Subcutaneous adipose tissue (tissue), 4 donors: Measurements from ENCODE around the gene RAB25. TPM values are rescaled to one million over a fixed set of nuclear protein-coding genes. Genes with fewer than 3 reads are reported as not detected.

Source experiments
- total RNA-seq, 4 donors: library from RNA; depleted of rRNA; stranded (reverse); fragments of >200 nt; gene quantifications; one replicate each; pipeline ENCODE4 v1.1.0, GENCODE V29; 2016
- TF ChIP-seq, protein P1 (sequence below): fragments of 450-650 bp; IDR thresholded peaks from one replicate; pipeline ENCODE4 v1.5.1; 2016; ENCODE audit warnings: low read depth, mild to moderate bottlenecking, control low read depth, antibody characterized with exemption, moderate library complexity

Gene RAB25
- total RNA-seq, 4 donors from 2014 or later, result not detected

GRCh38 chr1:156070548-156070947, 9.6 kb downstream of the RAB25 start:
- TF ChIP-seq, protein P1, sequence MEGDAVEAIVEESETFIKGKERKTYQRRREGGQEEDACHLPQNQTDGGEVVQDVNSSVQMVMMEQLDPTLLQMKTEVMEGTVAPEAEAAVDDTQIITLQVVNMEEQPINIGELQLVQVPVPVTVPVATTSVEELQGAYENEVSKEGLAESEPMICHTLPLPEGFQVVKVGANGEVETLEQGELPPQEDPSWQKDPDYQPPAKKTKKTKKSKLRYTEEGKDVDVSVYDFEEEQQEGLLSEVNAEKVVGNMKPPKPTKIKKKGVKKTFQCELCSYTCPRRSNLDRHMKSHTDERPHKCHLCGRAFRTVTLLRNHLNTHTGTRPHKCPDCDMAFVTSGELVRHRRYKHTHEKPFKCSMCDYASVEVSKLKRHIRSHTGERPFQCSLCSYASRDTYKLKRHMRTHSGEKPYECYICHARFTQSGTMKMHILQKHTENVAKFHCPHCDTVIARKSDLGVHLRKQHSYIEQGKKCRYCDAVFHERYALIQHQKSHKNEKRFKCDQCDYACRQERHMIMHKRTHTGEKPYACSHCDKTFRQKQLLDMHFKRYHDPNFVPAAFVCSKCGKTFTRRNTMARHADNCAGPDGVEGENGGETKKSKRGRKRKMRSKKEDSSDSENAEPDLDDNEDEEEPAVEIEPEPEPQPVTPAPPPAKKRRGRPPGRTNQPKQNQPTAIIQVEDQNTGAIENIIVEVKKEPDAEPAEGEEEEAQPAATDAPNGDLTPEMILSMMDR, result no peak

- TF ChIP-seq, protein P1, result no peak
Observed at GRCh38 chr1:156072251-156072650, 11.3 kb downstream of the RAB25 start.

DNA sequence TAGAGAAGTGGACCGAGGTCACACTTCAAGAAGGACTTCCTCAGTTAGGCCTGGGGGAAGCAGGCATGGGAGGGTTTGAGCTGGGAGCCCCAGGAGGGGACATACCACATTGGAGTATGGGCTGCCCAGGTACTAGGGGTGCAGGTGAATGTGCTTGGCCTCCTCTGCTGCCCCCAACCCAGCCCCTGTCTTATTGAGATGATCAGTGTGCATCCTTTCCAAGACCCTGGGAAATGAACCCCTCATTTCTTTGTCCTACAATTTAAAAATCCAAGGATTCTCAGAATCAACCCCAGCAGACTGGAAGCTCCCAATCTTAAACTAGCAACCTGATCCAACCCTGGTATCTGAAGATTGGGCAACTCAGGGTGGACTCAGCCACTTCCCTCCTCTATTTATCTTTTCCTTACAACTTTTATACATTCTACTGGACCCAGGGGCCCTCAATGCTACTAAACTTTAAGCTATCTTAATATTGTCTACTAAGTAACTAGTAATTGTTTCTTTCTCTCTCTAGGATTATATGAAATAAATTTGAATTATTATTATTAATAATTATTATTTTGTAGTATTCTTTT, 12.2 kb downstream of the RAB25 start:
- TF ChIP-seq, protein P1, result no peak

DNA sequence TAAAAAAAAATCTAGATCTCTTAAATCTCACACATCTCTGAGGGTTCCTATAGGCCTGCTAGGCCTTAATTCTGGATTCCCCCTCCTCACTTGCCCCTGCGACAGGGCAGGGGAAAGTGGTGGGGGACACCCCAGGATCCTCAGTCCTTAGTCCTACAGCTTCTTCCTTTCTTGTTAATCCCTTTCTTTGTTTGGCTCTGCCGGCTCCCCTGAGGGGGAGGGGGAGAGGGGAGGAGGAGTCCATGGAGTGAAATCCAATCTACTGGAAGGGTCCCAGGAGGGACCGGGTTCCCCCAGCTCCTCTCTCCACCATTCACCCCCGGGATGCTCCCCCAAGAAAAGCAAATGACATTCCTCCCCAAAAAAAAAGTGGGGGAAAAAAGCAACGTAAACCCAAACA, 12.8 kb downstream of the RAB25 start:
- TF ChIP-seq, protein P1, result no peak

DNA sequence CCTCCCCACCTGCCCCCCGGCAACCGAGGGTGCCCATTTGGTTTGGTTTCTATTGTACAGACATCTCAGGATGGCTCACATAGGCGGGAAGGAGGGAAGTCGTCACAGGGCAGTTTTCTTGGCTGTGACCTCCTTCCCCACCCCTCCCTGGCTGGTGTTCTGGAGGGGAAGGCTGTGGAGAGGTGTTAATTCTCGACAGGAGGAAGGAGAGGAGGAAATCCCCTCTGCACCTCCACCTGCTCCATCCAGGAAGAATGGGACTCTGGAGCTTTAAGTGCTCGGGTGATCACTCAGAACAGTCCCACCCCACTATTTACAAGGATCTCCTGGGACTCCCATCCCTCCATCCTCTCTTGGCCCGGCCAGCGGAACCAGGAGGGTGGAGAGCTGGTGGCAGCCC, 13.7 kb downstream of the RAB25 start:
- TF ChIP-seq, protein P1, result no peak

DNA sequence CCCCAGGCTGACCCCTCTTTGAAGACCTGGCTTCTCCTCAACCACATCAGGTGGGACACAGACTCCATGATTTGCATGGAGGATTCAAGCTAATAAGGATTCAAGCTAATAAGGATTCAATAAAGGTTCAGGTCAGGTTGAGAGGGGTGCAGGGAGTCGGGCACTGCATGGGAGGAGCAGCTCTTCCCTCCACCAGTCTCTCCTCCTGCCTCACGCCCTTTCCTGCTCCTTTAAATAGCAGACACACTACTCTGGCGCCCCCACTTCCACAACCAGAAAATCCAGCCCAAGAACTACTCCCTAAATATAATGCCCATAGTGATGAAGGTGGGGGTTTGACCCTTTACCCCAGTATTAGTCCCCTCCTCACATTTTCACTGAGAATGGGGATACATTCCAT, 14.2 kb downstream of the RAB25 start:
- TF ChIP-seq, protein P1, result no peak

DNA sequence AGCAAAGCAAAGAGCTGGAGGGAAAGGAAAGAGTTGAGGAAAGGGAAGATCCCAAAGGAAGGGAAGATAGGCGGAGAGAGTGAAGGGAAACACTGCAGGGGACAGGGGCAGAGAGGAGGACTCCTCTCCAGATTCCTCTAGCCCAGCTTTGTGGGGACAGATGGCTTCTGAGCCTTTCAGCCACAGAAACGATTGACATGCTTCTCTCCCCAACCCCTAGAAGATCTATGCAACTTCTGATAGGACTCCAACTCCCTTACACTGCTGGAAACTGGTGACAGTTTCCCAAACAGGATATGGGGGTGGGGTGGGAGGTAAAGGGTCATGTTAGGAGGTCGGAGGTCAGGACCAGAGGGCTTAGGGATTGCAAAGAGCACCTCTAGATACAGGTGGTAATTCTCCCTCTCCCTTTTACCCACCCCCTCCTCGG, 14.8 kb downstream of the RAB25 start:
- TF ChIP-seq, protein P1, result no peak
